Colonic mucosa (tissue), 4 donors: ENCODE data around the gene ARSJ. TPM values are rescaled to one million over a fixed set of nuclear protein-coding genes. Genes with fewer than 3 reads are reported as not detected.

Experiments used
- DNase-seq: peaks from one replicate; pipeline ENCODE4 v3.0.0-alpha.2; 2020
- H3K27ac ChIP-seq: fragments of 200-600 bp; one replicate; pipeline ENCODE4 v1.8.0; 2021
- H3K27me3 ChIP-seq: fragments of 200-600 bp; one replicate; pipeline ENCODE4 v1.8.0; 2021
- H3K36me3 ChIP-seq: fragments of 200-600 bp; one replicate; pipeline ENCODE4 v1.8.0; 2021
- H3K4me1 ChIP-seq: fragments of 200-600 bp; one replicate; pipeline ENCODE4 v1.8.0; 2021; ENCODE audit warnings: mild to moderate bottlenecking
- H3K4me3 ChIP-seq: fragments of 200-600 bp; one replicate; pipeline ENCODE4 v1.8.0; 2021
- H3K9ac ChIP-seq, 2 donors: one replicate each; pipeline ENCODE4 v1.7.0; 2013; ENCODE audit warnings: control low read depth in 2 of 2, low read depth in 2 of 2, low read length in 2 of 2
- H3K9me3 ChIP-seq: fragments of 200-600 bp; one replicate; pipeline ENCODE4 v1.8.0; 2021
- CTCF ChIP-seq: fragments of 200-600 bp; IDR thresholded peaks from one replicate; pipeline ENCODE4 v1.8.0; 2022; ENCODE audit warnings: antibody characterized with exemption, mild to moderate bottlenecking
- intact Hi-C: fragments of 100-400 bp; cut with DNase I; formaldehyde crosslinking; loops from one replicate; pipeline ENCODE4 v1.14.1; 2022
- total RNA-seq, 2 donors: library from RNA; stranded (reverse); fragmentation: NEBNext Ultra II Directional in 1 of 2; extraction: Animal tissue kit (Norgen Biotek cat#: 25700) in 1 of 2; gene quantifications; one replicate each; pipeline ENCODE4 v1.2.1, GENCODE V29; 2021
- donor health status: healthy.
- donor health status: DM: no; HTN: no; CAD: no.
- donor health status: DM: no; HTN: no; CAD: no.

Gene ARSJ
- total RNA-seq, 2 donors from 2014 or later = 4.7 to 8.4 TPM

GRCh38 chr4:113955948-113956347 lies 23.5 kb downstream of the ARSJ start:
- Histone ChIP-seq H3K4me1 (peaks cover 7% of the 10 kb centered on the region), H3K4me3 (no peak overlapping the region), H3K36me3 (no peaks in the 10 kb centered on the region), H3K9me3 (no peaks in the 10 kb centered on the region), H3K27me3 (no peaks in the 10 kb centered on the region), H3K9ac (no peak overlapping the region), H3K27ac (no peak overlapping the region)
- no peak for TF ChIP-seq CTCF
- intact Hi-C loops = loop anchor here (10.0 kb wide), 1 partner anchor 561 kb away; no protein-coding TSS in a partner anchor
- DNase-seq = no peak

- intact Hi-C loops = loop anchor here (10.0 kb wide), 1 partner anchor 561 kb away; no protein-coding TSS in a partner anchor
- Histone ChIP-seq H3K4me3 (no peak overlapping the region), H3K9ac (no peak overlapping the region), H3K27me3 (no peaks in the 10 kb centered on the region), H3K36me3 (no peaks in the 10 kb centered on the region), H3K4me1 (peaks cover 11% of the 10 kb centered on the region), H3K9me3 (no peaks in the 10 kb centered on the region), H3K27ac (no peak overlapping the region)
- TF ChIP-seq CTCF = no peak
- no peak for DNase-seq
Measured at GRCh38 chr4:113955411-113955810, 24.0 kb downstream of the ARSJ start.

DNA sequence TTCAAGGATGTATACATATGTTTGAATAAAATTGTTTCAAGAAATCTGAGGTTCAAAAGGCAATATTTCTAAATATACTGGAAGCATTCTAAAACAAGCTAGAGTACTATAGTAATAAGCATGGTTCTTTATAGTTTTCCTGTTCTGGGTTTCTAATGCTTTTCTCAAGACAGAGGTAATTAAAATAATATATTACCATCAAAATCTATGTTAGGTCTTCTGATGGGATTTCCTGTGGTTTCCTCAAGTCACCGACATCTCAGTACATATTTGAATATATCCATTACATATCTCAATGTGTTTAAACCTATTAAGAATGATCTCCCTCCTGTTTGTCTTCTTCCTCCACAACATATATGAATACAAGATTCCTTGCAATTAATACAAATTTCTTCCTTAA lies 25.6 kb downstream of the ARSJ start:
- peaks cover 11% of the 10 kb centered on the region for H3K4me1 ChIP-seq
- no peaks in the 10 kb centered on the region for H3K9me3 ChIP-seq
- DNase-seq = no peak
- H3K27ac ChIP-seq = no peak overlapping the region
- intact Hi-C loops = loop anchor here (5.0 to 10.0 kb wide), 2 partner anchors 118 to 559 kb away; no protein-coding TSS in a partner anchor
- no peaks in the 10 kb centered on the region for H3K27me3 ChIP-seq
- no peak overlapping the region for H3K4me3 ChIP-seq
- H3K36me3 ChIP-seq = no peaks in the 10 kb centered on the region
- H3K9ac ChIP-seq = no peak overlapping the region
- TF ChIP-seq CTCF = no peak

DNA sequence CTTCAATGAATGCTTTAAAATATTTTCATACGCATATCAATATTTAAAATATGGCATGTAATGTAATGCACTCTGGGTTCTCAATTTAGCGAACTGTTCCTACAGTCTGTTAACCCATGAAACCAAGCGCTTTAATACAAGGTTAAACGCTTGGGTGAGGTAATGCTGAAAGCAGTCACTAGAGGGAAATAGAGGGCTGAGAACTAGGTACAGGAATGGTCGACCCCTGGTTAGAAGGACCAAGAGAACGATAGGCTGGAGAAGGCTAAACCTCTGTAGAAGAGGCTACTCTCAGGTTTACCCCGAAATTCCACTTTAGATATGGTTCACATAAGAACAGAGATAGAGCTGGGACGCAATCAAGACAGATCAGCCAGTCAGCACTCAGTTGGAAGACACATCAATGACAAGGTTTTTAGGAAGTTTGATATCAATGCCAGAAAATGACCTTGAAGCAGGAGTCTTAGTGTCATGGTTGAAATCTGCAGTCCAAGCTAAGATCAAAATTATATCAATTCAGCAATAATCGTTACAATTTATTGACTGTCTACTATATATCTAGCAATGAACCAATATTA lies 26.9 kb downstream of the ARSJ start:
- Histone ChIP-seq H3K27ac (no peak overlapping the region), H3K27me3 (no peaks in the 10 kb centered on the region), H3K4me3 (no peak overlapping the region), H3K36me3 (no peaks in the 10 kb centered on the region), H3K4me1 (peaks cover 11% of the 10 kb centered on the region), H3K9ac (no peak overlapping the region), H3K9me3 (no peaks in the 10 kb centered on the region)
- DNase-seq = peak; percentile 55
- TF ChIP-seq CTCF = peak; percentile 70
- intact Hi-C loops = loop anchor here (5.0 to 10.0 kb wide), 2 partner anchors 120 to 558 kb away; no protein-coding TSS in a partner anchor

DNA sequence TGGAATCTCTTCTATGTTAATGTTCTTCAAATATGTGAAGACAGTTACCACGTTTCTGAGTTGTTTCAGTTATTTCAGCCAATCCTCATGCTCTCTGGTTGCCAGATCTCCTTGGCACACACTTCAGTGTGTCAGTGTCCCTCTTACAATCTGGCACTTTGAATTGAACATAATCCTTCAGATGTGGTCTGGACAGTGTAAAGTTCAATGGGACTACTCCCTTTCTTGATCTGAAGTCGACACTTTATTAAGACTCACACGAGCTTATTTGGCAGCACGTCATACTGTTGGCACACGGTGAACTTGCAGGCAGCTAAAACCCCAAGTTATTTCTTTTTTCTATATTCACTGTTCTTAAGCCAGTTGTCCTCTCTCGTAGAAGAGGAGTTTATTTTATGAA lies 28.2 kb downstream of the ARSJ start:
- H3K27me3 ChIP-seq = no peaks in the 10 kb centered on the region
- peak; percentile 27 for DNase-seq
- H3K9me3 ChIP-seq = no peaks in the 10 kb centered on the region
- no peak overlapping the region for H3K9ac ChIP-seq
- peaks cover 11% of the 10 kb centered on the region for H3K4me1 ChIP-seq
- no peaks in the 10 kb centered on the region for H3K36me3 ChIP-seq
- H3K4me3 ChIP-seq = no peak overlapping the region
- no peak for TF ChIP-seq CTCF
- H3K27ac ChIP-seq = no peak overlapping the region
- intact Hi-C loops = loop anchor here (5.0 to 10.0 kb wide), 2 partner anchors 121 to 556 kb away; no protein-coding TSS in a partner anchor
